ENCODE measurements around the gene RCVRN. TPM values are rescaled to one million over a fixed set of nuclear protein-coding genes. Genes with fewer than 3 reads are reported as not detected.

RCVRN gene
- total RNA-seq, 1 experiment from 2014 or later = not detected

- Histone ChIP-seq H3K27ac (no peak overlapping the region), H4K20me1 (ENCODE audit: insufficient read depth) (no peaks in the 10 kb centered on the region)
Observed at GRCh38 chr17:9911089-9911488, 6.0 kb upstream of the RCVRN start.

GRCh38 chr17:9908649-9909042 lies 3.6 kb upstream of the RCVRN start:
- no peaks in the 10 kb centered on the region for H3K27me3 ChIP-seq (ENCODE audit: insufficient read depth, low read depth)
- POLR2A ChIA-PET (ENCODE audit: unreplicated experiment) = interaction anchor here (0.5 kb wide), 1 partner anchor 40 kb away, joined by 5 read pairs; no protein-coding TSS in a partner anchor
- no peak overlapping the region for H3K27ac ChIP-seq
- H2AFZ ChIP-seq = no peak overlapping the region
- H3K9me3 ChIP-seq (ENCODE audit: insufficient read depth, low read depth) = no peaks in the 10 kb centered on the region
- H3K79me2 ChIP-seq (ENCODE audit: low read depth) = no peaks in the 10 kb centered on the region
- no peak overlapping the region for H3K4me3 ChIP-seq
- H3K4me2 ChIP-seq = no peak overlapping the region
- intact Hi-C loops (cut with micrococcal nuclease; ENCODE audit: unreplicated experiment) = no loop called here
- H3K9me2 ChIP-seq (ENCODE audit: insufficient read depth) = no peaks in the 10 kb centered on the region
- CTCF ChIA-PET = interaction anchor here (0.8 kb wide), 1 partner anchor 20 kb away, joined by 4 read pairs; no protein-coding TSS in a partner anchor
- H4K20me1 ChIP-seq (ENCODE audit: insufficient read depth) = no peaks in the 10 kb centered on the region
- no peak for DNase-seq
- TF ChIP-seq CTCF (conservative IDR thresholded peaks at IDR 0.05) = no peak
- TF ChIP-seq EZH2 (IDR thresholded peaks at IDR 0.05; ENCODE audit: low read depth) = no peak
- H3F3A ChIP-seq (ENCODE audit: insufficient read depth, low read depth) = no peaks in the 10 kb centered on the region
- no peaks in the 10 kb centered on the region for H3K4me1 ChIP-seq (replicated peaks; ENCODE audit: insufficient read depth)
- no TSS peak for BruUV-seq (replicated peaks)
- H3K36me3 ChIP-seq (ENCODE audit: low read depth) = no peaks in the 10 kb centered on the region

More at GRCh38 chr17:9911089-9911488, 6.0 kb upstream of the RCVRN start:
- Histone ChIP-seq H3K4me2 (no peak overlapping the region), H3K79me2 (ENCODE audit: low read depth) (no peaks in the 10 kb centered on the region), H3K9me3 (ENCODE audit: insufficient read depth, low read depth) (no peaks in the 10 kb centered on the region), H3K4me1 (replicated peaks; ENCODE audit: insufficient read depth) (no peaks in the 10 kb centered on the region), H3F3A (ENCODE audit: insufficient read depth, low read depth) (no peaks in the 10 kb centered on the region), H3K27me3 (ENCODE audit: insufficient read depth, low read depth) (no peaks in the 10 kb centered on the region), H3K9me2 (ENCODE audit: insufficient read depth) (no peaks in the 10 kb centered on the region), H3K36me3 (ENCODE audit: low read depth) (no peaks in the 10 kb centered on the region), H2AFZ (no peak overlapping the region), H3K4me3 (no peak overlapping the region)
- no peak for TF ChIP-seq EZH2 (IDR thresholded peaks at IDR 0.05; ENCODE audit: low read depth)
- no peak for TF ChIP-seq CTCF (conservative IDR thresholded peaks at IDR 0.05)
- DNase-seq = no peak
- no TSS peak for BruUV-seq (replicated peaks)
- ChIA-PET CTCF (no interaction called here), POLR2A (ENCODE audit: unreplicated experiment) (no interaction called here)
- intact Hi-C loops (cut with micrococcal nuclease; ENCODE audit: unreplicated experiment) = no loop called here

- H4K20me1 ChIP-seq (ENCODE audit: insufficient read depth) = no peaks in the 10 kb centered on the region
- H3K36me3 ChIP-seq (ENCODE audit: low read depth) = no peaks in the 10 kb centered on the region
- ChIA-PET POLR2A (ENCODE audit: unreplicated experiment) (interaction anchor here (0.7 kb wide), 1 partner anchor 113 kb away, joined by 4 read pairs; no protein-coding TSS in a partner anchor), CTCF (interaction anchor here (0.8 kb wide), 1 partner anchor 21 kb away, joined by 4 read pairs; no protein-coding TSS in a partner anchor)
- TF ChIP-seq EZH2 (IDR thresholded peaks at IDR 0.05; ENCODE audit: low read depth) (no peak), CTCF (conservative IDR thresholded peaks at IDR 0.05) (no peak)
- H3K79me2 ChIP-seq (ENCODE audit: low read depth) = no peaks in the 10 kb centered on the region
- no peaks in the 10 kb centered on the region for H3K27me3 ChIP-seq (ENCODE audit: insufficient read depth, low read depth)
- no peaks in the 10 kb centered on the region for H3K9me2 ChIP-seq (ENCODE audit: insufficient read depth)
- no peak for DNase-seq
- H3K4me2 ChIP-seq = no peak overlapping the region
- H3K4me3 ChIP-seq = no peak overlapping the region
- no peaks in the 10 kb centered on the region for H3F3A ChIP-seq (ENCODE audit: insufficient read depth, low read depth)
- H3K9me3 ChIP-seq (ENCODE audit: insufficient read depth, low read depth) = no peaks in the 10 kb centered on the region
- no peaks in the 10 kb centered on the region for H3K4me1 ChIP-seq (replicated peaks; ENCODE audit: insufficient read depth)
- no peak overlapping the region for H2AFZ ChIP-seq
- H3K27ac ChIP-seq = no peak overlapping the region
- intact Hi-C loops (cut with micrococcal nuclease; ENCODE audit: unreplicated experiment) = no loop called here
- no TSS peak for BruUV-seq (replicated peaks)
Observed at GRCh38 chr17:9907883-9908648, 3.0 kb upstream of the RCVRN start.
